Measurements from ENCODE around the gene BEX1.
"Not testable (repeated sequence)": the region's sequence is repeated elsewhere in the genome, so short reads cannot be mapped to it uniquely, and the experiment has no call there.

The BEX1 gene

GRCh38 chrX:103063918-103064434 lies at the start of gene BEX1:
BEX1 (minus strand) TSS chrX:103064171; CDS start chrX:103063274, 897 bp downstream.
- FAIRE-seq (peak; percentile 62), DNase-seq (ENCODE audit: low spot score) (peak; percentile 75)

- not testable (repeated sequence) for FAIRE-seq; DNase-seq (ENCODE audit: low spot score)
Observed at GRCh38 chrX:103109497-103109896, 45.5 kb upstream of the BEX1 start.

GRCh38 chrX:103107836-103108235 lies 43.9 kb upstream of the BEX1 start:
- DNase-seq (ENCODE audit: low spot score), result no peak
- FAIRE-seq, result no peak

GRCh38 chrX:103107227-103107737 lies 43.3 kb upstream of the BEX1 start:
- FAIRE-seq; DNase-seq (ENCODE audit: low spot score): not testable (repeated sequence)

- FAIRE-seq; DNase-seq (ENCODE audit: low spot score): not testable (repeated sequence)
Observed at GRCh38 chrX:103104370-103104769, 40.4 kb upstream of the BEX1 start.

GRCh38 chrX:103103866-103104265 lies 39.9 kb upstream of the BEX1 start:
- not testable (repeated sequence) for FAIRE-seq; DNase-seq (ENCODE audit: low spot score)

- FAIRE-seq (no peak), DNase-seq (ENCODE audit: low spot score) (no peak)
Observed at GRCh38 chrX:103101299-103102042, 37.5 kb upstream of the BEX1 start.

GRCh38 chrX:103100484-103100883 lies 36.5 kb upstream of the BEX1 start:
- DNase-seq (ENCODE audit: low spot score) (no peak), FAIRE-seq (no peak)

GRCh38 chrX:103099691-103100090 lies 35.7 kb upstream of the BEX1 start:
- DNase-seq (ENCODE audit: low spot score) (no peak), FAIRE-seq (no peak)

- FAIRE-seq, result no peak
- DNase-seq (ENCODE audit: low spot score), result no peak
Observed at GRCh38 chrX:103098488-103098887, 34.5 kb upstream of the BEX1 start.

GRCh38 chrX:103092942-103093341 lies 29.0 kb upstream of the BEX1 start, which contains the start of gene NXF3:
NXF3 (minus strand) TSS chrX:103093143; CDS start chrX:103093023, 120 bp downstream.
- FAIRE-seq, result no peak
- DNase-seq (ENCODE audit: low spot score), result no peak

- no peak for FAIRE-seq
- no peak for DNase-seq (ENCODE audit: low spot score)
Observed at GRCh38 chrX:103081051-103081450, 17.1 kb upstream of the BEX1 start.

- DNase-seq (ENCODE audit: low spot score), result no peak
- FAIRE-seq, result no peak
Observed at GRCh38 chrX:103073467-103073866, 9.5 kb upstream of the BEX1 start.

- FAIRE-seq (no peak), DNase-seq (ENCODE audit: low spot score) (no peak)
Observed at GRCh38 chrX:103066606-103067005, 2.6 kb upstream of the BEX1 start.

- DNase-seq (ENCODE audit: low spot score), result peak; percentile 35
- no peak for FAIRE-seq
Observed at GRCh38 chrX:103063191-103063845, 653 bp downstream of the BEX1 start.

GRCh38 chrX:103061486-103061885 lies 2.5 kb downstream of the BEX1 start:
- DNase-seq (ENCODE audit: low spot score), result no peak
- FAIRE-seq, result no peak

GRCh38 chrX:103056902-103057301 lies 7.1 kb downstream of the BEX1 start:
- FAIRE-seq (no peak), DNase-seq (ENCODE audit: low spot score) (no peak)

- no peak for FAIRE-seq
Observed at GRCh38 chrX:103052625-103053024, 11.3 kb downstream of the BEX1 start.

GRCh38 chrX:103051260-103051789 lies 12.6 kb downstream of the BEX1 start:
- DNase-seq (ENCODE audit: low spot score) (no peak), FAIRE-seq (no peak)

More at GRCh38 chrX:103052625-103053024, 11.3 kb downstream of the BEX1 start:
- DNase-seq (ENCODE audit: low spot score), result no peak

- FAIRE-seq; DNase-seq (ENCODE audit: low spot score): not testable (repeated sequence)
Observed at GRCh38 chrX:103033371-103033770, 30.6 kb downstream of the BEX1 start.

GRCh38 chrX:103017542-103017941 lies 46.4 kb downstream of the BEX1 start:
- no peak for DNase-seq (ENCODE audit: low spot score)
- no peak for FAIRE-seq

- DNase-seq (ENCODE audit: low spot score) (no peak), FAIRE-seq (no peak)
Observed at GRCh38 chrX:103012945-103013344, 51.0 kb downstream of the BEX1 start.
